HG03039 (cell line): ENCODE data around the gene C1GALT1C1.
"Not testable (repeated sequence)": the region's sequence is repeated elsewhere in the genome, so short reads cannot be mapped to it uniquely, and the experiment has no call there.

Experiments used
- ATAC-seq: cut with Tn5 transposase; IDR thresholded peaks from one replicate; pipeline ENCODE4 v1.9.1; 2021; ENCODE audit warnings: mild to moderate bottlenecking, moderate library complexity; ENCODE audit not compliant: unreplicated experiment

The C1GALT1C1 gene

DNA sequence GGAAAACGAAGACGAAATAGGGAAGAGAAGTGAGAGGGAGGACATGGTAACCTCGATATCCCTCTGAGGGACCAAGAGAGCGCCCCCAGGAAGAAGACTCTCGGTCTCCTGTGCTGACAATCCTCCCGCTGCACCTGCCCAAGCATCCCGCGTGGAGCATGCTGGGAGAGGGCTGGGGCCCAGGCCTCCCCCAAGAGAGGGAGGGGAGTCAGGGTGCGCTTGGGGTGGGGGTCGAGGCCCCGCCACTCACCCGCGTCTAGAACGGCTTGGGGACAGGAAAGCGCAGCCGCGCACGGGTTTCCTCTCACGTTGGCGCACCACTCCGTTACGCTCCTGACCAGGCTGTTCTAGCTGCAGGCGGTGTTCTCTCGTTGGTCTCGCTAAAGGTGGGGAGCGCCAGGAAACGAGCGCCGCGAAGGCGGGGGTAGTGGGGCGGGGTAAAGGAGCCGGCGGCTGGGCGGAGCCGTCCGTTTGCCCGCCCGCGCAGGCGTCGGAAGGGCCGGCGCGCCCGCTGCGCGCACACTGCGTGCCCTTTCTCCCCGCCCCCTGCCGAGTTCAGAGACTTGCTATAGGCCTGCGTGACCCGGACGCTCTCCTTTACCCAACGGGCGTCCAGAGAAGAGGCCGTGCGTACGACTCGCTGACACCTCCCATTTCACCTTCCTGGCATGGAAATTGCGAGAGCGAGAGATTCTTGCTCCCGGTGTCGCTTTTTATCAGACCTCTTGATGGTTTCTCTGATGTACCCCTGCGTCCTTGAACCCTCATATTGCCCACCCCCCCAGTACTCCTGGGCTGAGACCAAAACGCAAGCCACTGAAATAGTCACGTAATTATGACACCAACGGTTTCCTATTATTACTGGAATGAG, at the start of gene C1GALT1C1:
Gene C1GALT1C1, minus strand, starts transcription at position 388 of the 871 bp plus-strand sequence. CDS start 2,888 bp downstream, outside the sequence.
- peak; percentile 94 for ATAC-seq

DNA sequence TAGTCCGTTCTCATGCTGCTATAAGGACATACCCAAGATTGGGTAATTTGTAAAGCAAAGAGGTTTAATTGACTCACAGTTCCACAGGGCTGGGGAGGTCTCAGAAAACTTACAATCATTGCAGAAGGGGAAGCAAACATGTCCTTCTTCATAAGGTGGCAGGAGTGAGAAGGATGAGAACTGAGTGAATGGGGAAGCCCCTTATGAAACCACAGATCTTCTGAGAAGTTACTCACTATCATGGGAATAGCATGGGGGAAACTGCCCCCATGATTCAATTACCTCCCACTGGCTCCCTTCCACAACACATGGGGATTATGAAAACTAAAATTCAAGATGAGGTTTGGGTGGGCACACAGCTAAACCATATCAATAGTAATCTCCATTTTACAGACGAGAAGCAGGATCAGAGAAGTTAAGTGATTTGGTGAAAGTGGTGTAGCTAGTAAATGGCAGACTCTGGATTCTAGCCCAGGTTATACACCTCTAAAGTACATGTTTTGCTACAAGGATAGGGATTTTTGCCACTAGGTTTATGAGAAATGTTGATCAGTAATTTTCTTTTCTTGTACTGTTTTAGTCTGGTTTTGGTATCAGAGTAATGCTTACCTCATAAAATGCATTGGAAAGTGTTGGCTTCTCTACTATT, 47.3 kb upstream of the C1GALT1C1 start:
- ATAC-seq = no peak

DNA sequence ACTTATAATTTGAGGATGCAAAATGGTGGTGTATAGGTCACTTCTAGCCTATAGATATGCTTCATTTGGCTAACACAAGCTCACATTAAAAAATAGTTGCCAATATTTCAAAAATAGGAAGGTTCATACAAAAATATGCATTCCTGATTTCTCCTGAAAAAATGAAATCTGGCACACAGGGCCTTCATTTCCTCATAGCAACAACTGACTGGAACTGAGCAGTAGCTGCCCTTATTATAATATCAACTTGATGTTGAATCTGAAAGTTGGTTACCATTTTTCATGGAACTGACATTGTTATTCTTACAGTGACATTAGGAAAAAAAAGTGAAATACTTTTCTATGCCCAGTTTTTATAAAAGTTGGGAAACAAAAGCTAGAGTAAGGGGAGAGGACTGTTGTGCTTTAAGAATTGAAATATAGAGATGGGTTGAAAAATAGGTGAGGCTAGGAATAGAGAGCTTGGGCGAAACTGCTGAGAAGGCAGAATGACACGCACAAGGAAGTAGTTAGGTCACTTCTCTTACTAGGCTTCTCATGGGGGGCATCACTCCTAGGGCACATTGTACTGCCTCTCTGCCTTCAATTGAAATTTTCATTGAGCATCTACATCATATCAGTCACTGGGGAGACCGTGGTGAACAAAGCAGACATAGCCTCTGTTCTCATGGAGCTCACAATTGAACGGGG, 43.1 kb upstream of the C1GALT1C1 start:
- ATAC-seq = no peak

DNA sequence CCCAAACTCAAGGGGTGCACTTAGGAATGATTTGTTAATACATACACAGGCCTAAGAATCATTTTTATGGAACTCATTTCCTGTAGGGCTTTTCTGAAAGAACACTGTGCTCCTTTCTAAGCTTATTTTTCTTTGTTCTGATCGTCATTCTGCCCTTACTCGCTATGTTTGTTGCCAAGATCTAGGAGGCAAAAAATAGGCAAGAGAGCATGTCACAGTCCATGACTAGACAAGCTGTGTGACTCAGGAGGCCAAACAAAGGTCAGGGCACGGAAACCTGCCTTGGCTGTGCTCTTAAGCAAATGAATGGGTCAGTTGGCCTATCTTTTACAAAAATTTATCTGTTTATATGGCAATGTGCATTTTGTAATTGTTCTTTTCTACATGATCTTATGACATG, 42.5 kb upstream of the C1GALT1C1 start:
- ATAC-seq = no peak

DNA sequence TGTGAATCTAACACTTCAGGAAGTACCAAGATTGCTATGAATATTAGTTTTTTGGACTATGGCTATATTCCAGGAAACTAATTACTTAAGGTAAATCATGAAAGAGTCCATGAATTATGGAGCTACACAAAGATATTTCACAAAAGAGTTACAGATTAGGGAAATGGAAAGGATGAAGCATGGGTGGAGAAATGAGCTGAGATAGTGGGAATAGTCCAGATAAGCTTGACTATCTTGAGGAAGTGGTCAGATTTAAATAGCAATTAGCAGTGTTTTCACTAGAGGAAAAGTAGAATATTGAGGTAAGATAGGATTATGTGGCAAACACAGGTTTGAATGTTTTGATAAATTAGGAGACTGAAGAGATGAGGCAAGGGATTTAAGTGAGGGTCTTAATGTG, 42.1 kb upstream of the C1GALT1C1 start:
- no peak for ATAC-seq

DNA sequence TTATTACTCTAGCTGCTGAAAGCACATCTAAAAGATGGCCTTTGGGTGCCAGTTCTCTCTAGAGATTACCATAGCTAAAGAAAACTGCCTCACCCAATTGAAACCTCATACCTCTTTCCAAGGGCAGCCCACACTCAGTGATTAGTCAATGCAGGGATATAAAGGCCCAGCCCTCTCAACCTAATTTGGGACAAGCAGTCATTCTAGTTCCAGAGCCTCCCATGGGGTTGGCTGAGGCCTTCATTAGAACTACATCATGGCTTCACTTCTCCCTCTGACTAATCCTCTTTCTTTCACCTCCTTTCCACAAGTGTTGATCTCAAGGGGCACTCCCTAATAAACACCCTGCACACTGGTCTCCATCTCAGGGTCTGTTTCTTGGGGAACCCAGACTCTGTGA, 38.5 kb upstream of the C1GALT1C1 start:
- no peak for ATAC-seq

DNA sequence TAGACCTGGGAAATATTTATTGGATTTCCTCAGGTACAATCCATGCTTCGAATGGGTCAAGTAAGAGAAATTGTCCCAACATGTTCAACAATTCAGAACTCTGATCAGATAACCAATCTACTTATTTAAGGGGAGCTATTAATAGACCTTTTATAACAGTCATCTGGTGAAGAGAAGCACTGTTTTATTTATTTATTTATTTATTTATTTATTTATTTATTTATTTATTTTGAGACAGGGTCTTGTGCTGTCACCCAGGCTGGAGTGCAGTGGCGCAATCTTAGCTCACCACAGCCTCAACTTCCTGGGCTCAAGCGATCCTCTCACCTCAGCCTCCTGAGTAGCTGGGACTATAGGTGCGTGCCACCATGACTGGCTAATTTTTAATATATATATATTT, 34.7 kb upstream of the C1GALT1C1 start:
- ATAC-seq = not testable (repeated sequence)

DNA sequence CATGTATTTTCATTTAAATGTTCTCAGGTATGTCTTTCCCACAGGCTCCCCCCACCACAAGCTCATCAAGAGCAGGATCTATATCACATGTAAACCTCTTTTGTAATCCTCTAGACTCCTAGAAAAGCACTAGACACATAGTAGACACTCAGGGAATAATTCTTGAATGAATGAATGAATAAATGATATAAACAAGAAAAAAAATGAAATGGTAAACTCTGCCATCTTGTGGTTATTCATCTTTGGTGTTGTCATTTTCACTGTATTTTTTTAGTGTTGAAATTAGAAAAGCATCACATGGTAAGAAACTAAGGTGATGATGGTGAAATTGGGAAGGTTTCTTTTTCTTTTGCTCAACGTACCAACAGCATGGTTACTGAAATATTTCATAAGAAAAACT, 34.2 kb upstream of the C1GALT1C1 start:
- no peak for ATAC-seq

DNA sequence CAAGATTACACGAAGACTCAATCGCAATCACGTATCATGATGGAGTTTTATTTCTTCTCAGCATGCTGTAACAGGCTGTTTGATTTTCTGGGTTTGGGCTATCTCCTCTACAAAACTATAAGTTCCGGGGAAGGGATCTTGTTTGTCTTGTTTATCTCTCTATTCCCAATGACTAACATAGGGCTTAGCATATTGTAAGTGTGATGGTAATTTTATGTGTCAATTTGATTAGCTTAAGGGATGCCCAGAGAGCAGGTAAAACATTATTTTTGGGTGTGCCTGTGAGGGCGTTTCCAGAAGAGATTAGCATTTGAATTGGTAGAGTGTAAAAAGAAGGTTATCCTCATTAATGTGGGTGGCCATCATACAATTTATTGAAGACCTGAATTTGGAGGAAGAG, 32.8 kb upstream of the C1GALT1C1 start:
- no peak for ATAC-seq

DNA sequence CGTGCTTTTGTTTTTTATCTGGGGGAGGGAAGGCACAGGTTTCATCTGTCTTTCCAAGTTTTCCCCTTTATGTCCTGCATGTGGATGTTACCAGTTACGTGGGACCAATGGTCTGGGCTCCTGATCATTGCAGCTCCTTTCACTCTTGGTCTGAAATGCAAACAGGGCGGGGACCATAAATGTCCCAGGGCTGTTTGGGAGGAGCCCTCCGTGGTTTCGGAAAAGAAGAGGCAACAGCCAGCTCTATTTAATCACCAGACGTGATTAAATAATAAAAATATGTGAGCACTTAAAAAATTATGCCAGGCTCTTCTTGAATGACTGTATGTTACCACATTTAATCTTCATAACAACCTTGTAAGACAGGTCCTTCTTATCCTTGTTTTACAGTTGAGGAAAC, 30.8 kb upstream of the C1GALT1C1 start:
- ATAC-seq = no peak

DNA sequence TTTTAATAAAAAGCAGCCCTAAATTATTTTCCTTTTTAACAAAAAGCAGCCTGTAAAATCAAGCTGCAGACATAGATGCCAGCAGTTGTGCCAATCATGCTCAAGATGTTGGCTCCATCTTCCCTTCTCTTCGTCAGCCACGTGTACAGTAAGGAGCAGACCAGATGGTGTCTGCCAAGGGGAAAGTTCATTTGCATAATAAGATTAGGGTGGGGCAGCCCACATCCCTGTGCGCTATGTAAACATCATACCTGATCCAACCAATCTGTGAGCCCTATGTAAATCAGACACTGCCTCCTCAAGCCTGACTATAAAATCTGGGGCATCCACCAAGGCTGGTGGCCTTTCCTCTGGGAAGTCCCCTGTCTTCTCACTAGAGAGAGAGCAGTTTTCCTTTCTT, 23.1 kb upstream of the C1GALT1C1 start:
- no peak for ATAC-seq

DNA sequence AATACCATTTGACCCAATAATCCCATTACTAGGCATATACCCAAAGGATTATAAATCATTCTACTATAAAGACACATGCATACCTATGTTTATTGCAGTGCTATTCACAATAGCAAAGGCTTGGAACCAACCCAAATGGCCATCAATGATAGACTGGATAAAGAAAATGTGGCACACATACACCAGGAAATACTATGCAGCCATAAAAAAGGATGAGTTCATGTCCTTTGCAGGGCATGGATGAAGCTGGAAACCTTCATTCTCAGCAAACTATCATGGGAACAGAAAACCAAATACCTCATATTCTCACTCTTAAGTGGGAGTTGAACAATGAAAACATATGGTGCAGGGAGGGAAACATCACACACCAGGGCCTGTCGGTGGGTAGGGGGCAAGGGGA, 22.4 kb upstream of the C1GALT1C1 start:
- ATAC-seq = not testable (repeated sequence)

DNA sequence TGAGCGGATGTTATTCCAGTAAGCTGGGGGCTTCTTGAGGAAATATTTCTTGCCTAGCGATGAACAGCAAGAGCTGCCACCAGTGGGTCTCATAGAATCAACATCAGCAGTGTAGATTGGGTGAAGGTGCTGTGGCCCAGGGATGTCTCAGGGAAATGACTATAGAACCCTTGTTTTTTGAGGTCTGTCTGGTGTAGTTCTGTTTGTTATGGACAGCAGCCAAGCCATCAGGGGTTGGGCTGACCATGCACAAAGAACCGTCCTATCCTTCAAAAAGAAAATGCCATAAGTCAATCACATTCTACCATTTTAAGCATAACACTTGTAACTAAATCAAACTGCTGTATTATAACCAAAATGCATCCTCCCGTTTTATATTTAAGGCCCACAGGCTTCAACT, 17.3 kb upstream of the C1GALT1C1 start:
- ATAC-seq = no peak

DNA sequence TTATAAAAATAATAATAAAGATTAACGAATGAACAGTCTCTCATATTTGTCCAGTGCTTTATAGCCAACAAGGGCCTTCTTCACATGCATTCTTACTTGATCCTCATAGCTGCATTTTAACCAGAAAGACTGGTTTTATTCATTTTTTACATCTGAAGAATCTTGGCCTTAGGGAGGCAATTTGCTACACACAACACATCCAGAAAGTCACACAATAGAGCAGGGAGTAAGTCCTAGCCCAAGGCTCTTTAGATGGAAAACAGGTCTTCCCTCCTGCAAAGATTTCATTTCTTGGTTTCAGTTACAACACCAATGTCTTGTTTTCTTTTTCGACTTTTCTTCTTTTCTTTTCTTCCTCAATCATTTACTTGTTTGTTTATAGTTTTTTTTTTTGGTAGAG, 13.0 kb upstream of the C1GALT1C1 start:
- no peak for ATAC-seq

DNA sequence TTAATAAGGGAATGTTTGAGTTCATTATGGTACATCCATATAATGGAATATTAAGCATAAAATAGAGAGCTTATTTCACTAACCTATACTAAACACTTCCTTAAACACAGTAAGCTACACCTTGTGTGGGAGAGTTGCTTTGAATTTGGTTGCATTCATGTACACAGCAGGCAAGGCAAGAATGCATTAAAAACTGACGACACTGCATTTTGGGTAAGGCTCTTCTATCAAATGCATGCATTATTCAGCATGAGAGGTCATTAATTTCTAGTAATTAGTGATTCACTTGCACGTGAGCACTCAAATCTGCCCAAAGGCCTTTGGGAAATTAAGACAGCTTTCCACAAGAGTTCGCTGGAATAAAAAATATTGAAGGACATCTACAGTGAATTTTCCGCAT, 8.8 kb upstream of the C1GALT1C1 start:
- no peak for ATAC-seq

DNA sequence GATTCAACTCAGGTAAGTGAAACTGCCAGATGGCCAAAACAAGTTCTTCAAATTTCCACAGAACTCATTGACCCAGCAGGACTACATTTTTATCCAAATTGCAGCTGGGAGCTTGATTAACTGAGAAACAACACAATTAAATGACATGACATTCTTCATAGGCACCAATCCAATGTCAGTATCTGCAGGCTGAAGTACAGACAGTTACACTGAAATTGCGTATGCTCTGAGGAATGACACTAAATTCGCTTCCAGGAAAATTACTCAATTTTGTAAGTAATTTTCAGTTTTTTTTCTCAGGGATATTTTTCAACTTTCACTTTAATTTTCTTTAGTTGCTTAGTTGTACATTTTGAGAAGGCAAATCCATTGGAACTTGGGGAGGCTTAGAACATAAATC, 4.5 kb downstream of the C1GALT1C1 start:
- ATAC-seq = no peak

DNA sequence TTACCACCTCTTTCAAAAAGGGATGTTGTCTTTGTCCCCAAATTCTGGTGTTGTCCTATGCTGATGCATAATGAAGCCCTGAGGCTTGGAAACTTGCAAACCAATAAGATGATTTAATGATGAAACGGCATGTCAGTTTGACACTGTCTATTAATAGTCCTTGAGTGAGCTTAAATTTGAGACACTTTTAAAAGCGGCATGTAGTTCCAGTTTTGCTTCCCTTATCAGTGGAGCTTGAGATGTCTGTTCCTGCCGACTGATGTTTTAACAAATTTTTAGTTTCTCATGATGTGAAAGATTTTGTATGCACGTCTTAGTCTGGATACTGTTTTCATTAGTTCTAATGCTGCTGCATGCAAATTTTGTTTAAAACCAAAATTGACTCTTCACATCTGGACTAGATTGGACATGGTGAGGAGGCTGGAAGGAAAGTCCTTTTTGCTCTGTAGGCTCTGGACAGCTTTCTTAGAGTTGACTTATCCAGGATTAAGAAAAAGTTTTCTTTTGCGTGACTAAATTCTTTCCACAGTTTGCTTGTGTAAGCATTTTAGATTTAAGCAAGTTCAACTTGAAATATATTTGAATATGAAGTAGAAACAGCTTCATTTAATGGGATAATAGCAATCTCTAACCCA, 11.7 kb downstream of the C1GALT1C1 start:
- no peak for ATAC-seq

DNA sequence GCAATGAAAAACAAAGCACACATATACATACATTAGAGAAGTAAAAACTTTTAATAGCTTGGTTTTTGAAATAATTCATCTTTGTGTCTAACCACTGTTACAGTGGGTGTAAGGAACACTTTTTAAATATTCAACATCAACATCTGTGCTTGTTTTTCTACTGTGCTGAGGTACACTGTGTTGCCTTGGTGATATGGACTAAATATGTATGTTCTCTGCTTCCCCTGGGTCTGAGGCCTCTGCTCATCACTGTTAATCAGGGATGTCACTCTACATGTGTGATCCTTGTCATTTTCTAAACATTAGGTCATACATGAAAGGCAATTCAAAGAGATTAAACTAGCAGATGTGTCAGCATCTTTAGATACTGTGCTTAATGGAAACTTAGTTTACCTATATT, 15.0 kb downstream of the C1GALT1C1 start:
- no peak for ATAC-seq

DNA sequence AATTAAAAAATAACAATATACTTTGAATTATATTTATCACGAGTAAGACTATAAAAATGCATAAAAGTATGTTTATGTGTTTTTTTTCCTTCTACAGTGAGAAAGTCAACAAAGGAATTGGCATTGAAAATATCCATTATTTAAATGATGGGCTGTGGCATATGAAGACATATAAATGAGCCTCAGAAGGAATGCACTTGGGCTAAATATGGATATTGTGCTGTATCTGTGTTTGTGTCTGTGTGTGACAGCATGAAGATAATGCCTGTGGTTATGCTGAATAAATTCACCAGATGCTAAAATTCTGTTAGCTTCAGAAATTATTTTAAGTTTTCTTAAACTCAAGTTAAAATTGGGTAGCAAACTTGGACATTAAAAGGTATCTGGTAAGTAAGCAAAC, 17.8 kb downstream of the C1GALT1C1 start:
- ATAC-seq = no peak

DNA sequence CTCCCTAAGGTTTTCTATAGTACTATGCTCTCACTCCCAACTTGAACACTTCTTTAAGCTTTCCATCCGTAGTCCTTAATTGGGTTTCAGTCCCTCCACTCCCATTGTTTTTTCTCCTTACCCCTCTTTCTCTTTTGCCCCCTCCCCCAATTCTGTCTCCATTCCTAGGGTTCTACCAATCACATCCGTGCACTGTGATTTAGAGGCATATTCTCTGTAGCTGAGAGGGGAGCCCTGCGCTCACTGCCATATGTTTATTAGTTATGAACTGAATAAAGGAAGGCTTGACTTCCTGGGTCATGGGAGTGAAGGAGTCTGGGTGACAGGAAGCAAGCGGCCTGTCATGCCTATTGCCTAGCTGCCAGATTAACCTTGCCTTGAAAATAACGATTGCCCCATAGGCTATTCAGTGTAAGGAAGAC, 25.5 kb downstream of the C1GALT1C1 start:
- ATAC-seq = no peak

DNA sequence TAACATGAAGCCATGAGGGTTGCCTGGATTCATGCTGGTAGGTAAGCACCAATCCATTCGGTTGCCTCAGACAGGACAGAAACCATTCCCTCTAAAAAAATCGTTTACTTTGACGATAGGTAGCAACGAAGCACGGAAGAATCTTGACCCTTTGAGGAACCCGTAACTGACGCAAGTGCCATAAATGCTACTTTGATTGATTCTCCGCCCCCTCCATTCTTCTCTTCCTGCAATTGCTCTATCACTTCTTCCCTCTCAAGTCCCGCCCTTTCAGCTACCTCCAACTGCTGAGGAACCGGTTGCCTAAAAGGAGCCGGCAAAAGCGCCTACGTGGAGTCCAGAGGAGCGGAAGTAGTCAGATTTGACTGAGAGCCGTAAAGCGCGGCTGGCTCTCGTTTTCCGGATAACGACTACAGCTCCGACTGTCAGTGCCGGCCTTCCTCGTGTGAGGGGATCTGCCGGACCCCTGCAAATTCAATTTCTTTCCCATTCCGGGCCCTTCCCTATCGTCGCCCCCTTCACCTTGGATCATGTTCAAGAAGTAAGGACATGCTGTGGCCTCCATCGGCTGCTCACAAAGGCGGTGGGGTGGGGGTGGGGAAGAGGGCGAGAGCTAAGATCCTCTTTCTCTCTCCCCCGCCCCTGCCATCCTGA, 26.0 kb downstream of the C1GALT1C1 start, which contains the start of gene MCTS1:
Gene MCTS1, plus strand, starts transcription at position 395 of the 654 bp plus-strand sequence. Its CDS starts 136 bp downstream, at position 531.
- peak; percentile 94 for ATAC-seq
